Measurements from ENCODE around the gene AMOTL2.

GRCh38 chr3:134394380-134394779 is 20.1 kb upstream of the AMOTL2 start:
- TF ChIP-seq CTCF (IDR thresholded peaks at IDR 0.05) (no peak), POLR2A (IDR thresholded peaks at IDR 0.05) (no peak), POLR2AphosphoS5 (IDR thresholded peaks at IDR 0.05) (no peak)
